AG09309 (cell line): ENCODE results near the gene BANF2.

Experiments
- DNase-seq: peaks from one replicate; pipeline ENCODE4 v3.0.0-alpha.2; 2010; ENCODE audit warnings: low read depth
- H3K4me3 ChIP-seq: 2 replicates; pipeline ENCODE4 v1.5.1; 2011; ENCODE audit warnings: mild to moderate bottlenecking, low read depth, low read length, moderate library complexity; ENCODE audit not compliant: control insufficient read depth
- TF ChIP-seq, protein P1 (sequence below): IDR thresholded peaks from 2 replicates; pipeline ENCODE4 v1.5.1; 2011; ENCODE audit warnings: mild to moderate bottlenecking, low read depth, low read length, inconsistent platforms; ENCODE audit not compliant: insufficient read depth, control insufficient read depth; ENCODE audit errors: missing control alignments

BANF2 gene

DNA sequence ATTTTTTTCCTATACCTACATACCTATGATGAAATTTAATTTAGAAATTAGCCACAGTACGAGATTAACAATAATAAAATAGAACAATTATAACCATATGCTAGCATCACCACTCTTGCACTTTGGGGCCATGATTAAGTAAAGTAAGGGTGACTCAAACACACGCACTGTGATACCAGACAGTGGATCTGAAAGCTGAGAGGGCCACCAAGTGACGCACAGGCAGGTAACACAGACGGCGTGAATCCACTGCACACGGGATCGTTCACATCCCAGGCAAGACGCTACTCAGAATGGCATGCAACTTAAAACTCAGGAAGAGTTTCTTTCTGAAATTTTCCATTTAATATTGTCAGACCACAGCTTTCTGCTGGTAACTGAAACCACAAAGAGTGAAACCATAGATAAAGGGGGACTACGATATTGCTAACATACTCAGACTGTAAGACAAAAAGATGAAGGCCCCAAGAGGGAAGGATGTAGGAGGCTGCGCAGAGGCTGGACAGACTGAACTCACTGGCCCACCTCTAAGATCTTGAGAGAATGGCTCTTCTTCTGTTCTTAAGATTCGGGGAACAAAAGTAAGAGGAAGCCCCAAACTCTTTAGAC, 35.6 kb upstream of the BANF2 start:
- H3K4me3 ChIP-seq: no peak overlapping the region
- TF ChIP-seq, protein P1, sequence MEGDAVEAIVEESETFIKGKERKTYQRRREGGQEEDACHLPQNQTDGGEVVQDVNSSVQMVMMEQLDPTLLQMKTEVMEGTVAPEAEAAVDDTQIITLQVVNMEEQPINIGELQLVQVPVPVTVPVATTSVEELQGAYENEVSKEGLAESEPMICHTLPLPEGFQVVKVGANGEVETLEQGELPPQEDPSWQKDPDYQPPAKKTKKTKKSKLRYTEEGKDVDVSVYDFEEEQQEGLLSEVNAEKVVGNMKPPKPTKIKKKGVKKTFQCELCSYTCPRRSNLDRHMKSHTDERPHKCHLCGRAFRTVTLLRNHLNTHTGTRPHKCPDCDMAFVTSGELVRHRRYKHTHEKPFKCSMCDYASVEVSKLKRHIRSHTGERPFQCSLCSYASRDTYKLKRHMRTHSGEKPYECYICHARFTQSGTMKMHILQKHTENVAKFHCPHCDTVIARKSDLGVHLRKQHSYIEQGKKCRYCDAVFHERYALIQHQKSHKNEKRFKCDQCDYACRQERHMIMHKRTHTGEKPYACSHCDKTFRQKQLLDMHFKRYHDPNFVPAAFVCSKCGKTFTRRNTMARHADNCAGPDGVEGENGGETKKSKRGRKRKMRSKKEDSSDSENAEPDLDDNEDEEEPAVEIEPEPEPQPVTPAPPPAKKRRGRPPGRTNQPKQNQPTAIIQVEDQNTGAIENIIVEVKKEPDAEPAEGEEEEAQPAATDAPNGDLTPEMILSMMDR: no peak
- DNase-seq: no peak

DNA sequence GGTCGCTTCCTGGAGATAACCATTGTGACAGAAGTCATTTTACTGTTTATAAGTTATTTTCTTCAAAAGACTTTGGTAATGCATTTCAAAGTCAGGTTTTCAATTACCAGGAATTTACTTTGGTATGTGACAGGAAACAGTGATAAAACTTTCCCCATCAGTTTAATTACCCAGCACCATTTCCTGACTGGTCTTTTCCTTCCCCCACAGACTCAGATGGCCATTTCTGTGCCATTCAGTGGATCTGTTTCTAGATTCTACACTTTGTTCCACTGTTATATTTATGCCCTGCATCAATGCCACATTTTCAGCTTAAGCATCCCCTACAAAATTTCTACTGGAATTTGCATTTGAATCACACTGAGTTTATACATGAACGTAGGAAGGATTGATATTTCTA, 34.0 kb upstream of the BANF2 start:
- TF ChIP-seq, protein P1: no peak
- no peak for DNase-seq
- no peak overlapping the region for H3K4me3 ChIP-seq

DNA sequence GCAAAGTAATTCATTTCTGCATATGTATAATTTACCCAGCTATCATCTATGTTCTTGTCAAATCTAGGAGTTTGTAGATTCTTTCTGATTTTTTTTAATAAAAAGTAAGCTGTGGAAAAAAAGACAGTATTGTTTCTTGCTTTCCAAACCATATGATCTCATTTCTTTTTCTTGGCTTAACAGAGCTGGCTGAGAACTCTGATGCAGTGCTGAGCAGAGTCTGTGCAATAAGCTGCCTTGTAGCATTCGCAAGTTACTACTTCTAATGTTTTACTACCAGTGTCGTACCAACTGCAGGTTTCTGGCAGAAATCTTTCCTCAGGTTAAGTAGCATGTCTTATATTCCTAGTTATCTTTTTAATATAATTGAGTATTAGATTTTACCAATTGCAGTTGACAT, 33.3 kb upstream of the BANF2 start:
- TF ChIP-seq, protein P1: no peak
- H3K4me3 ChIP-seq: no peak overlapping the region
- DNase-seq: no peak

DNA sequence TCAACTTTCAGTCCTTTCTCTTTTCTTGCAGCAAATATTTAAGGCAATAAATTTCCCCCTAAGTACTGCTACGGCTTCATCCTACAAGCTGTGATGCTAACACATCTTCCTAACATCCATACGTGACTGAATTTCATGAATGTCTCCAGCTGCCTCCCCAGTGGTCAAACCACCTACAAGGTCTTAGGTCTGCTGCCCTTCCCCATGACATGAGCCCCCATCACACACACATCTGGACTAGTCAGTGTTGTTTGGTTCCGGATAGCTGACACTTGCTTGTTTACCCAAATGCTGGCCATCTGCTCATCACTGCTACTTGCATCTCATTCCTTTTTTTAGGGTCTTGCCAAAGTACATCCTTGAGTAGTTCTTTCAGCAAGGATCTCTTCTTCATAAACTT, 32.3 kb upstream of the BANF2 start:
- no peak for DNase-seq
- TF ChIP-seq, protein P1: no peak
- no peak overlapping the region for H3K4me3 ChIP-seq

DNA sequence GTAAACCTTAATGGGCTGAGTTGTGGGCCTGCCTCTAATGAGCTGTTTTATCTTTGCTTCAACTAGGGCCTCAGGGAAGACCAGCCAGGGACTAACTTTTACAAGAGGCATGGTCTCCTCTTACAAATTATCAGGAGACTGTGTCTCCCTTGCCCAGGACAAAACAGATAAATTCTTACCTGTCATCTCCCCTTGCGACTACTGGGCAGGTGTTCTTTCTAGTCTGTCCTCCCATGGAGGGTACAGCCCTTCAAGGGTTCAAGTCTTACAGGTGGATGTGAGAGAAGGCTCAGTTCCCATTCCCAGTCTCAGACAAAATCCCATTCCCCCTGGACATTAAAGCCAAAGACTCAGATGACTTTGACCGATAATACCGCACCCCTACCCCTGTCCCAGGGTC, 31.3 kb upstream of the BANF2 start:
- TF ChIP-seq, protein P1: no peak
- no peak overlapping the region for H3K4me3 ChIP-seq
- DNase-seq: no peak

DNA sequence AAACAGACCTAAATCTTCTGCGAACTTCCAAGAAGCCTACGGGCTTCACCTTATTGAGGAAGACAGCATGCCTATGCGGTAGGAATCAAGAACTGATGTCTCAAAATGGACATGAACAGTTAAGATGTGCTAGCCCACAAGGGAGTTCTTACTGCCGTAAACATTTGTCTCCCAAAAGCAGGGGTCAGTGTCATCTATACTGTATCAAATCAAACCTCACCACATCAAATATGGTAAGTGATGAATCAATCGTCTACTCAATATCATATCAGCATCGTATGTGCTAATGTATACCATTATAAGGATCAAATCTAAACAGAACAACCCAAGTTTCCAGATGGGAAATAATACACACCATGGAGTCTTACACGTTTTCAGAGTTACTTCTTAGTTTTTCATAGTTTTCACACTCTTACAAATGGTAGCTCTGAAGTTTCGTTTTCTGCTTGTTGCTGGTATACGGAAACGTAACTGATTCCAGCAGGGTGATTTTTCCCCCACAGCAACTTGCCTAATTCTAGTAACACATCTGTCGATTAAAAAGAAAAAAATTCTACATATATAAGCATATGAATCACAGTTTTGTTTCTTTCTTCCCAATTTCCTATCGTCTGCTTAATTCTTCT, 30.3 kb upstream of the BANF2 start:
- DNase-seq: no peak
- H3K4me3 ChIP-seq: no peak overlapping the region
- TF ChIP-seq, protein P1: no peak
